ENCODE measurements around the gene RNF208. TPM values are rescaled to one million over a fixed set of nuclear protein-coding genes. Genes with fewer than 3 reads are reported as not detected.

The RNF208 gene
- total and polyA plus RNA-seq, 2 of the 4 experiments (the other 2 are of a cell fraction) = 1.2 TPM; not detected in 1

DNA sequence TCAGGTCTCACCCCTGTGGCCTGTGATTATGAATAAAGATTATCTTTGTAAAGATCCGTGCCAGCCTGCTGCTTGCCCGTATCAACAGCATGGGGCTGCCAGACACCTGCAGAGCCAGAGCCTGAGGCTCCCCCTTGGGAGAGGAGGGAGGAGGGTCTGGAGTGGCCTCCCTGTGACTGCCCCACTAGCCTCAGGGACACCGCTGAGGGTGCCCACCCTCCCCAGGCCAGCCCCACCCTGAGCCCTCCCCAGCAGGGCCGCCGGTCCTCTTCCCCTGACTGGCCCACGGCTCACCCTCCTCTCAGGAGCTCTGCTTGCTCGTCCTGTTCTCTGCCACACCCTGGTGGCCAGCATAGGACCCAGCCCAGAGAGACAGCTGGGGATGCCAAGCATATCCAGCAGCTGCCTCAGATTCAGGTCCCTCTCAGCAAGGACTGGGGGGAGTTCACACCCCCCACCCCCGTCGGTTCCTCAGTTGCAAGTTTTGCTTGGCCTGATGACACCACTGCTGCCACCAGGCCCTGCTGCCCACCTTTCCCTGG, 31.7 kb downstream of the RNF208 start:
- Histone ChIP-seq H4K91ac (ENCODE audit: insufficient read depth, low read depth, low read length) (no peak overlapping the region), H4K5ac (ENCODE audit: low read depth, low read length) (no peak overlapping the region), H2BK5ac (ENCODE audit: low read depth, low read length, poor library complexity, severe bottlenecking) (no peak overlapping the region), H2AK5ac (ENCODE audit: low read depth, low read length) (no peak overlapping the region), H2AK9ac (replicated peaks; ENCODE audit: low read depth, low read length, poor library complexity) (no peak overlapping the region), H4K8ac (ENCODE audit: low read depth in 2 of 2, low read length in 2 of 2) (no peak overlapping the region), H3K14ac (replicated peaks; ENCODE audit: low read depth, low read length) (no peak overlapping the region), H3K27me3 (ENCODE audit: control insufficient read depth, insufficient read depth, low read length) (no peaks in the 10 kb centered on the region), H3K23ac (ENCODE audit: low read depth, low read length) (no peak overlapping the region), H3K27ac (ENCODE audit: insufficient read depth, low read length) (no peak overlapping the region), H2BK20ac (ENCODE audit: low read depth, low read length) (no peak overlapping the region), H3K9me3 (ENCODE audit: control insufficient read depth, insufficient read depth, low read length) (no peaks in the 10 kb centered on the region), H3K4ac (ENCODE audit: low read depth, low read length) (no peak overlapping the region), H3K56ac (ENCODE audit: extremely low read depth, insufficient read depth, low read length) (no peak overlapping the region), H3K9ac (ENCODE audit: low read depth, low read length) (no peak overlapping the region), H3K36me3 (ENCODE audit: control insufficient read depth, insufficient read depth, low read length) (peaks cover 38% of the 10 kb centered on the region), H3K9me1 (ENCODE audit: insufficient read depth, low read length) (no peaks in the 10 kb centered on the region), H3K18ac (ENCODE audit: low read depth, low read length) (no peak overlapping the region), H2BK15ac (ENCODE audit: low read depth, low read length) (no peak overlapping the region), H2BK120ac (ENCODE audit: low read depth, low read length) (no peak overlapping the region), H3K79me1 (ENCODE audit: low read depth in 1 of 2, low read length in 2 of 2) (peaks cover 5 to 74% of the 10 kb centered on the region in 2 experiments), H3K4me3 (ENCODE audit: insufficient read depth, low read depth, low read length) (no peak overlapping the region), H3K4me2 (ENCODE audit: low read depth, low read length) (no peak overlapping the region; the same call in 1 of the 2 replicates), H3K4me1 (ENCODE audit: control insufficient read depth, insufficient read depth, low read length) (peaks cover 16% of the 10 kb centered on the region), H2AFZ (replicated peaks; ENCODE audit: low read length, poor library complexity) (no peak overlapping the region), H4K20me1 (ENCODE audit: insufficient read depth, low read length) (peaks cover 27% of the 10 kb centered on the region)
- intact Hi-C loops (cut with micrococcal nuclease) (no loop called here), dilution Hi-C loops (cut with HindIII; ENCODE audit: low sequenced_read_pairs, unreplicated experiment) (no loop called here), in situ Hi-C loops (cut with MboI; ENCODE audit: low sequenced_read_pairs) (no loop called here)
- BruUV-seq (replicated peaks) = no TSS peak
- ATAC-seq (ENCODE audit: low read depth) = no peak
- ChIA-PET POLR2A (ENCODE audit: unreplicated experiment) (no interaction called here), CTCF (no interaction called here)
- 100% methylated on average over 2 of the region's 9 CpGs; no CpG with 5 or more reads in 1 of the 2 experiments for WGBS, 2 experiments (ENCODE audit: extremely low coverage in 2 of 2, insufficient read length in 1 of 2)
- TF ChIP-seq FOS (IDR thresholded peaks at IDR 0.05; ENCODE audit: low read depth, low read length) = no peak
- TF ChIP-seq, protein P1, sequence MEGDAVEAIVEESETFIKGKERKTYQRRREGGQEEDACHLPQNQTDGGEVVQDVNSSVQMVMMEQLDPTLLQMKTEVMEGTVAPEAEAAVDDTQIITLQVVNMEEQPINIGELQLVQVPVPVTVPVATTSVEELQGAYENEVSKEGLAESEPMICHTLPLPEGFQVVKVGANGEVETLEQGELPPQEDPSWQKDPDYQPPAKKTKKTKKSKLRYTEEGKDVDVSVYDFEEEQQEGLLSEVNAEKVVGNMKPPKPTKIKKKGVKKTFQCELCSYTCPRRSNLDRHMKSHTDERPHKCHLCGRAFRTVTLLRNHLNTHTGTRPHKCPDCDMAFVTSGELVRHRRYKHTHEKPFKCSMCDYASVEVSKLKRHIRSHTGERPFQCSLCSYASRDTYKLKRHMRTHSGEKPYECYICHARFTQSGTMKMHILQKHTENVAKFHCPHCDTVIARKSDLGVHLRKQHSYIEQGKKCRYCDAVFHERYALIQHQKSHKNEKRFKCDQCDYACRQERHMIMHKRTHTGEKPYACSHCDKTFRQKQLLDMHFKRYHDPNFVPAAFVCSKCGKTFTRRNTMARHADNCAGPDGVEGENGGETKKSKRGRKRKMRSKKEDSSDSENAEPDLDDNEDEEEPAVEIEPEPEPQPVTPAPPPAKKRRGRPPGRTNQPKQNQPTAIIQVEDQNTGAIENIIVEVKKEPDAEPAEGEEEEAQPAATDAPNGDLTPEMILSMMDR (conservative IDR thresholded peaks at IDR 0.05; ENCODE audit: low read depth, low read length) = no peak
- TF ChIP-seq MXI1 (IDR thresholded peaks at IDR 0.05; ENCODE audit: borderline replicate concordance, low read depth, low read length) = no peak
- TF ChIP-seq, protein P2, sequence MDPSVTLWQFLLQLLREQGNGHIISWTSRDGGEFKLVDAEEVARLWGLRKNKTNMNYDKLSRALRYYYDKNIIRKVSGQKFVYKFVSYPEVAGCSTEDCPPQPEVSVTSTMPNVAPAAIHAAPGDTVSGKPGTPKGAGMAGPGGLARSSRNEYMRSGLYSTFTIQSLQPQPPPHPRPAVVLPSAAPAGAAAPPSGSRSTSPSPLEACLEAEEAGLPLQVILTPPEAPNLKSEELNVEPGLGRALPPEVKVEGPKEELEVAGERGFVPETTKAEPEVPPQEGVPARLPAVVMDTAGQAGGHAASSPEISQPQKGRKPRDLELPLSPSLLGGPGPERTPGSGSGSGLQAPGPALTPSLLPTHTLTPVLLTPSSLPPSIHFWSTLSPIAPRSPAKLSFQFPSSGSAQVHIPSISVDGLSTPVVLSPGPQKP (IDR thresholded peaks at IDR 0.05; ENCODE audit: borderline replicate concordance, low read depth, low read length) = no peak
- no peak for TF ChIP-seq RAD21 (IDR thresholded peaks at IDR 0.05; ENCODE audit: low read length)
- TF ChIP-seq BHLHE40 (IDR thresholded peaks at IDR 0.05; ENCODE audit: low read depth, low read length) = no peak
- no peak for DNase-seq
